Mucosa of stomach (tissue), 1 donor: Measurements from ENCODE around the gene BRINP3.

ENCODE experiments used
- H3K27me3 ChIP-seq: one replicate; pipeline ENCODE4 v1.7.0; 2013; ENCODE audit warnings: mild to moderate bottlenecking, low read length; ENCODE audit not compliant: control insufficient read depth, insufficient read depth
- H3K36me3 ChIP-seq: one replicate; pipeline ENCODE4 v1.7.0; 2013; ENCODE audit warnings: low read length; ENCODE audit not compliant: control insufficient read depth, insufficient read depth
- H3K4me1 ChIP-seq: one replicate; pipeline ENCODE4 v1.7.0; 2013; ENCODE audit warnings: mild to moderate bottlenecking, low read length; ENCODE audit not compliant: control insufficient read depth, insufficient read depth
- H3K4me3 ChIP-seq: one replicate; pipeline ENCODE4 v1.7.0; 2013; ENCODE audit warnings: low read length
- H3K9ac ChIP-seq: one replicate; pipeline ENCODE4 v1.7.0; 2013; ENCODE audit warnings: mild to moderate bottlenecking, low read length, moderate library complexity
- H3K9me3 ChIP-seq: one replicate; pipeline ENCODE4 v1.7.0; 2013; ENCODE audit warnings: mild to moderate bottlenecking, low read length, moderate library complexity; ENCODE audit not compliant: control insufficient read depth
- donor health status: Pancreatic carcinoma.

BRINP3 gene

DNA sequence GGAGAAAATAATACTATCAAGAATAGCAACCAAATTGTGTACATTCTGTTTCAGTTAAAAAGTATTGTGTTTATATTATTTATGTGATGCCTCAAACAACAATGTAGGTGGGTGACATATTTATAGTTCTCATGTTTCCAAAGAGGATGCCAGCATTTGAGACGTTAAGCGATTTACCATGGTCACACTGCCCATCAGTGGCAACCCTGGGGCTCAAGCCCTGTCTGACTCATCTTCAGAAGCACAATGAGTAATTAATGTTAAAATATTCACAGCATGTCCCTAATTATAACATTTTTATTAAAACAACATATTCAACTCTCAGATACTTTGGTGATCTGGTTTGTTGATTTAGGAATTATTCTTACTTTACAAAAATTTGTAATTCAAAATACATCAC is 409.4 kb downstream of the BRINP3 start:
- Histone ChIP-seq H3K36me3 (no peaks in the 10 kb centered on the region), H3K9me3 (no peaks in the 10 kb centered on the region), H3K4me3 (no peak overlapping the region), H3K27me3 (no peaks in the 10 kb centered on the region), H3K9ac (no peak overlapping the region), H3K4me1 (no peaks in the 10 kb centered on the region)

DNA sequence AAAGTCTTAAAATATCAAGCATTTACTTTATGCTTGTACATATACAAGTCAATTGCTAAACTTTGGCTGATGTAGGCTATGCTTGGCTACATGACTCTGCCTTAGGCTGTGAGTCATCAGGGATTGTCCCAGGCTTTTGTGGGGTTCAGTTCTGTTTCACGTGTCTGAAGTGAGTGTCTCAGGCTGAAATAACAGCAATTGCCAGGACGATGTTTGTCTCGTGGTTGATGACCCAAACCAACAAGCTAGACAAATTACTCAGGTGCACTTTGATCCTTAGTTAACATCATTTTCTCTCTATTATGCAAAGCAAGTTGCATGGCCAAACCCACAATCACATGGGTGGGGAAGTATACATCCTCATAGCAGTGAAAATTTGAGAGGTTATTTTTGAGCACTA is 410.1 kb downstream of the BRINP3 start:
- Histone ChIP-seq H3K9me3 (no peaks in the 10 kb centered on the region), H3K9ac (no peak overlapping the region)

DNA sequence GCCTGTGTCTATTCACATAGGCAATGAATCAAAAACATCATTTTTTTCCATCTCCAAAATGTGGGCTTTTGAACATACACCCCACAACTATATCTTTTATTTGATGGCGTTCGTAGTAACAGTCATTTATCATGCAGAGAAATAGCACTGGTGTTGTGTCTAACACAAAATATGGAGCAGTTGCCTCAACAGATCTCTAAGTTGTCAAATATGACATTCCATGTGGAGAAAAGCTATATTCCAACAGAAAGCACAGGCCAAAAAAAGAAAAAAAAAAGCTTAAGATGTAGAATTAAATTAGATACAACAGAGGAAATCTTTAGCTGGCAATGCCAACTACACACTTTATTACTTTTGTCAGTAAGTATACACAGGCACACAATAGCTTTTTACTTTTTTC is 411.7 kb downstream of the BRINP3 start:
- no peaks in the 10 kb centered on the region for H3K36me3 ChIP-seq
- no peaks in the 10 kb centered on the region for H3K27me3 ChIP-seq
- no peaks in the 10 kb centered on the region for H3K9me3 ChIP-seq
- no peaks in the 10 kb centered on the region for H3K4me1 ChIP-seq
- H3K4me3 ChIP-seq = no peak overlapping the region
- H3K9ac ChIP-seq = no peak overlapping the region

More for the DNA sequence above, 410.1 kb downstream of the BRINP3 start:
- Histone ChIP-seq H3K36me3 (no peaks in the 10 kb centered on the region), H3K4me3 (no peak overlapping the region), H3K4me1 (no peaks in the 10 kb centered on the region), H3K27me3 (no peaks in the 10 kb centered on the region)

DNA sequence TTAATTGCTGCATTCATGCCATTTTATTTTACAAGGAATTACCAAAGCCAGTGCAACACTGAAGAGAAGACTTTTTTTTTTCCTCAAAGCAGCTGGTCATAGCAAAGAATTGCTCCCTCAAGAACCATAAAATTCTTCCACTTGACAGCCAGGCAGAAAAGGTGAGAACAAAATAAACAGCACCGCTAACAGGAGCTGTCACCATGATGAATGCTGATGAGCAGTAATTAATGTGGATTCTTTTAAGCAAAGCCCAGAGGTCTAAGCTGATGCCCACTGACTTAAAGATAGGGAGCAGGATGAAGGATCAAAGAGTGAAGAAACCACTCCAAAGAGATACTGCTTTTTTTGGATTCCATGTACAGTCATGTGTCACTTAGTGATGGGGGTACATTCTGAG is 428.4 kb downstream of the BRINP3 start:
- H3K36me3 ChIP-seq = no peaks in the 10 kb centered on the region
- no peaks in the 10 kb centered on the region for H3K27me3 ChIP-seq
- H3K4me3 ChIP-seq = no peak overlapping the region
- no peak overlapping the region for H3K9ac ChIP-seq
- H3K4me1 ChIP-seq = no peaks in the 10 kb centered on the region
- no peaks in the 10 kb centered on the region for H3K9me3 ChIP-seq
